Measurements from ENCODE around the gene TENM3.

TENM3 gene

DNA sequence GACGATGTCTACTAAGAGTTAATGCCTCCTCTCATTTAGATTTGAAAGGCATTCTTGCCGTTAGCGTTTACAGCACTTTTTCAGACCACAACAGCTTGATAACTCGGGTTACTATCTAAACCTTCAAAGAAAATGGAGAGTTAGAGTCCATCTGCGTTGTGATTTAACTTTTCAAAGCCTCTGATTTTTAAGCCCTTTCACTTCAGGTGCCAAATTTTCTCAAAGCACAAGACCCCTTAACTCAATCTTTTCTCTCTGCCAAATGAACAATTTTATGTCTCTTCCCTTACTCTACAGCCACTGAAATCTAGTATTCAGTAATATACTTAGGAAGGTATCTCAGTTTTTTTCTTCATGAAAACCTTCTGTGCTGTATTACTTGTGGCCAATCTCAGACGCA is 310.5 kb downstream of the TENM3 start:
- H3K27ac ChIP-seq (ENCODE audit: low read length): peak overlapping the region; percentile 11
- peaks cover 0 to 5% of the 10 kb centered on the region in 2 donors for H3K4me1 ChIP-seq (ENCODE audit: control insufficient read depth in 1 of 2, insufficient read depth in 2 of 2, low read length in 2 of 2)
- no peaks in the 10 kb centered on the region for H3K27me3 ChIP-seq (ENCODE audit: low read depth, low read length)
- no peaks in the 10 kb centered on the region for H3K36me3 ChIP-seq (ENCODE audit: control insufficient read depth in 1 of 2, insufficient read depth in 2 of 2, low read length in 2 of 2)
- peak overlapping the region; percentile 9 to 30 for H3K4me3 ChIP-seq (ENCODE audit: low read depth in 1 of 2, low read length in 2 of 2)
- H3K9me3 ChIP-seq (ENCODE audit: control insufficient read depth in 1 of 2, low read length in 2 of 2): no peaks in the 10 kb centered on the region

DNA sequence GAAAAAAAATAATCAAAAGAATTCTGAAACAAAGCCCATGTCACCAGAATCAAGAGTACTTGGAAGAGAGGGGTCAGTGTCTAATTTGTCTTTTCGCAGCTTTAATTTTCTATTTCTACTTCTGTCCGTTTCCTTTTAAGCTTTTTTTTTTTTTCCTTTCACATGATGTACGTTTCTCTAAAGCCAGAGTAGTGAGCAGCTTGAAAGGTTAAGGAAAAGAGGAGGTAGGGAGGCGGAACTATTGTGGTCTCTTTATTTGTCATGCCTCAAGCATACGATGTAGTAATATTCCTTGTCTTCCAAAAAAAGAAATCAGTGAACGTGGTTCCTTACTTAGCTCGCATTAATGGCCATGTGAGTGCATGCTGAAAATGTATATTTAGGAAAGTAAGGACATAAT is 311.5 kb downstream of the TENM3 start:
- no peaks in the 10 kb centered on the region for H3K36me3 ChIP-seq (ENCODE audit: control insufficient read depth in 1 of 2, insufficient read depth in 2 of 2, low read length in 2 of 2)
- H3K27ac ChIP-seq (ENCODE audit: low read length): no peak overlapping the region
- H3K27me3 ChIP-seq (ENCODE audit: low read depth, low read length): no peaks in the 10 kb centered on the region
- peak overlapping the region; percentile 9 to 30 for H3K4me3 ChIP-seq (ENCODE audit: low read depth in 1 of 2, low read length in 2 of 2)
- peaks cover 0 to 5% of the 10 kb centered on the region in 2 donors for H3K4me1 ChIP-seq (ENCODE audit: control insufficient read depth in 1 of 2, insufficient read depth in 2 of 2, low read length in 2 of 2)
- no peaks in the 10 kb centered on the region for H3K9me3 ChIP-seq (ENCODE audit: control insufficient read depth in 1 of 2, low read length in 2 of 2)

DNA sequence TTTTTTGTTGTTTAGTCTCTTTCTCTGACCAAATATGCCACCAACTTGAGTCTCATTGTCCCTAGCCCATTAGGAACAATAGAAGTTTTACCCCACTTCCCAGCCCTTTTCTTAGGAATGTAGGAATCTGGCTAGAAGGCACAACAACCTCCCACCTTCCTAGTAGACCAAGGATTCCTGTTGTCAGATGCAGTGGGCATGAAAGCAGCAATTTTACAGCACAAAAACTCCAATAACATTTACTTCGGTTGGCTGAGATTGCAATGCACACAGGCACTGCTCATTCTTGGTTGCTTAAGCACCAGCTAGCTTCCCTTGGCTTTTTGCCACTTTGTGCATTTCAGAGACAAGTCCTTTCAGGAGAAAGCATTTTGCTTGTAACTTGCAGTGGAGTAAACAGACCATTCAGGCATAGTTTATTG is 312.8 kb downstream of the TENM3 start:
- Histone ChIP-seq H3K4me3 (ENCODE audit: low read depth in 1 of 2, low read length in 2 of 2) (no peak overlapping the region), H3K4me1 (ENCODE audit: control insufficient read depth in 1 of 2, insufficient read depth in 2 of 2, low read length in 2 of 2) (peaks cover 0 to 5% of the 10 kb centered on the region in 2 donors), H3K9me3 (ENCODE audit: control insufficient read depth in 1 of 2, low read length in 2 of 2) (no peaks in the 10 kb centered on the region), H3K36me3 (ENCODE audit: control insufficient read depth in 1 of 2, insufficient read depth in 2 of 2, low read length in 2 of 2) (no peaks in the 10 kb centered on the region), H3K27me3 (ENCODE audit: low read depth, low read length) (no peaks in the 10 kb centered on the region), H3K27ac (ENCODE audit: low read length) (no peak overlapping the region)

- Histone ChIP-seq H3K4me1 (ENCODE audit: control insufficient read depth in 1 of 2, insufficient read depth in 2 of 2, low read length in 2 of 2) (peaks cover 0 to 5% of the 10 kb centered on the region in 2 donors), H3K27ac (ENCODE audit: low read length) (no peak overlapping the region), H3K36me3 (ENCODE audit: control insufficient read depth in 1 of 2, insufficient read depth in 2 of 2, low read length in 2 of 2) (no peaks in the 10 kb centered on the region), H3K9me3 (ENCODE audit: control insufficient read depth in 1 of 2, low read length in 2 of 2) (no peaks in the 10 kb centered on the region), H3K27me3 (ENCODE audit: low read depth, low read length) (no peaks in the 10 kb centered on the region), H3K4me3 (ENCODE audit: low read depth in 1 of 2, low read length in 2 of 2) (no peak overlapping the region)
These were observed 313.4 kb downstream of the TENM3 start for GRCh38 chr4:182556580-182556979.

DNA sequence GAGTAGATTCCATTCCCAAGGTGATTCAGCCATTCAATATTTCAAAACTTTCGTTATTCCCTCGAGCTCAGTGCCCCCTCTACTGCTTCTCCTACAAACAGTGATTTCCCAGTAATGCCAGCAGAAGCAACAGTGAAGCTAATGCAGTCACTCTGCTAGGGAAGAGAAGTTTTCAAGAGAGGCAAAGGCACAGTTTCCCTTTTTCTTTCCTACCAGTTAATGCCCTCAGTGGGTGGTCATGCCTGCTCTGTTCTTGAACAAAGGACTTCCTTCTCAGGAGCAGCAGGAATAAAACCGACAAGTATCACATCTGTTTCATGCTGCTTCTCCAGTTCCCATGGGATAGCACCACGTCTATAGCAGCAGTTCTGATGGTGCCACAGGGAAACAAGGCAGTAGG is 317.2 kb downstream of the TENM3 start:
- no peak overlapping the region for H3K4me3 ChIP-seq (ENCODE audit: low read depth in 1 of 2, low read length in 2 of 2)
- H3K9me3 ChIP-seq (ENCODE audit: control insufficient read depth in 1 of 2, low read length in 2 of 2): no peaks in the 10 kb centered on the region
- H3K27ac ChIP-seq (ENCODE audit: low read length): no peak overlapping the region
- H3K36me3 ChIP-seq (ENCODE audit: control insufficient read depth in 1 of 2, insufficient read depth in 2 of 2, low read length in 2 of 2): no peaks in the 10 kb centered on the region
- no peaks in the 10 kb centered on the region for H3K27me3 ChIP-seq (ENCODE audit: low read depth, low read length)
- peaks cover 0 to 5% of the 10 kb centered on the region in 2 donors for H3K4me1 ChIP-seq (ENCODE audit: control insufficient read depth in 1 of 2, insufficient read depth in 2 of 2, low read length in 2 of 2)

- no peaks in the 10 kb centered on the region for H3K4me1 ChIP-seq (ENCODE audit: control insufficient read depth in 1 of 2, insufficient read depth in 2 of 2, low read length in 2 of 2)
- no peak overlapping the region for H3K27ac ChIP-seq (ENCODE audit: low read length)
- no peaks in the 10 kb centered on the region for H3K9me3 ChIP-seq (ENCODE audit: control insufficient read depth in 1 of 2, low read length in 2 of 2)
- no peak overlapping the region for H3K4me3 ChIP-seq (ENCODE audit: low read depth in 1 of 2, low read length in 2 of 2)
- no peaks in the 10 kb centered on the region for H3K36me3 ChIP-seq (ENCODE audit: control insufficient read depth in 1 of 2, insufficient read depth in 2 of 2, low read length in 2 of 2)
- no peaks in the 10 kb centered on the region for H3K27me3 ChIP-seq (ENCODE audit: low read depth, low read length)
These were observed 319.1 kb downstream of the TENM3 start for GRCh38 chr4:182562350-182562749.

- Histone ChIP-seq H3K27me3 (ENCODE audit: low read depth, low read length) (no peaks in the 10 kb centered on the region), H3K9me3 (ENCODE audit: control insufficient read depth in 1 of 2, low read length in 2 of 2) (no peaks in the 10 kb centered on the region), H3K4me1 (ENCODE audit: control insufficient read depth in 1 of 2, insufficient read depth in 2 of 2, low read length in 2 of 2) (no peaks in the 10 kb centered on the region), H3K36me3 (ENCODE audit: control insufficient read depth in 1 of 2, insufficient read depth in 2 of 2, low read length in 2 of 2) (no peaks in the 10 kb centered on the region), H3K4me3 (ENCODE audit: low read depth in 1 of 2, low read length in 2 of 2) (no peak overlapping the region), H3K27ac (ENCODE audit: low read length) (no peak overlapping the region)
These were observed 321.6 kb downstream of the TENM3 start for GRCh38 chr4:182564724-182565369.

- H3K4me3 ChIP-seq (ENCODE audit: low read depth in 1 of 2, low read length in 2 of 2): no peak overlapping the region
- H3K9me3 ChIP-seq (ENCODE audit: control insufficient read depth in 1 of 2, low read length in 2 of 2): no peaks in the 10 kb centered on the region
- H3K27ac ChIP-seq (ENCODE audit: low read length): no peak overlapping the region
- H3K27me3 ChIP-seq (ENCODE audit: low read depth, low read length): no peaks in the 10 kb centered on the region
- no peaks in the 10 kb centered on the region for H3K36me3 ChIP-seq (ENCODE audit: control insufficient read depth in 1 of 2, insufficient read depth in 2 of 2, low read length in 2 of 2)
- no peaks in the 10 kb centered on the region for H3K4me1 ChIP-seq (ENCODE audit: control insufficient read depth in 1 of 2, insufficient read depth in 2 of 2, low read length in 2 of 2)
These were observed 323.9 kb downstream of the TENM3 start for GRCh38 chr4:182567119-182567518.

- Histone ChIP-seq H3K4me3 (ENCODE audit: low read depth in 1 of 2, low read length in 2 of 2) (no peak overlapping the region), H3K27ac (ENCODE audit: low read length) (no peak overlapping the region), H3K4me1 (ENCODE audit: control insufficient read depth in 1 of 2, insufficient read depth in 2 of 2, low read length in 2 of 2) (no peaks in the 10 kb centered on the region), H3K27me3 (ENCODE audit: low read depth, low read length) (no peaks in the 10 kb centered on the region), H3K36me3 (ENCODE audit: control insufficient read depth in 1 of 2, insufficient read depth in 2 of 2, low read length in 2 of 2) (no peaks in the 10 kb centered on the region), H3K9me3 (ENCODE audit: control insufficient read depth in 1 of 2, low read length in 2 of 2) (no peaks in the 10 kb centered on the region)
These were observed 326.4 kb downstream of the TENM3 start for GRCh38 chr4:182569561-182569960.

DNA sequence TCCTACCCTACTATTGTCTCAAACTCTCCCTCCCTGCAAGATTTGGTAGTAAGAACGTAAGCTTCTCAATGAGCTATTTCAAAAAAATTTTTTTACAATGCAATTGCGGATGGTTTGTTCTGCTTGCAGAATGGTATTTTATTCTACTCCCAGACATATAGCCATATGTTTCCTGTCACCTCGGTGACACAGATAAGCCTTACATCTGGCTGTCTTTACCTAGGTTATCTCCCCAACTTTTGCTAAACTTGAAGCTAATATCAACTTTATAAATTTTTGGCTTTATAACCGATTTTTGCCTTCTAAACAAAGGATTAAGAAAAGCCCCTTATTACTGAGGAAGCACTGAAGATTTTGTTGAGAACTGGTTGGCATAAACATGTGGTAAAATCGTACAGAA is 331.5 kb downstream of the TENM3 start:
- H3K27ac ChIP-seq (ENCODE audit: low read length): peak overlapping the region; percentile 12

GRCh38 chr4:182575225-182575624 is 332.0 kb downstream of the TENM3 start:
- H3K27ac ChIP-seq (ENCODE audit: low read length): peak overlapping the region; percentile 12
- no peak overlapping the region for H3K4me3 ChIP-seq (ENCODE audit: low read depth in 1 of 2, low read length in 2 of 2)
- H3K27me3 ChIP-seq (ENCODE audit: low read depth, low read length): no peaks in the 10 kb centered on the region
- H3K9me3 ChIP-seq (ENCODE audit: control insufficient read depth in 1 of 2, low read length in 2 of 2): no peaks in the 10 kb centered on the region
- H3K4me1 ChIP-seq (ENCODE audit: control insufficient read depth in 1 of 2, insufficient read depth in 2 of 2, low read length in 2 of 2): no peaks in the 10 kb centered on the region
- H3K36me3 ChIP-seq (ENCODE audit: control insufficient read depth in 1 of 2, insufficient read depth in 2 of 2, low read length in 2 of 2): no peaks in the 10 kb centered on the region

More for the DNA sequence above, 331.5 kb downstream of the TENM3 start:
- no peak overlapping the region for H3K4me3 ChIP-seq (ENCODE audit: low read depth in 1 of 2, low read length in 2 of 2)
- H3K9me3 ChIP-seq (ENCODE audit: control insufficient read depth in 1 of 2, low read length in 2 of 2): no peaks in the 10 kb centered on the region
- no peaks in the 10 kb centered on the region for H3K36me3 ChIP-seq (ENCODE audit: control insufficient read depth in 1 of 2, insufficient read depth in 2 of 2, low read length in 2 of 2)
- H3K4me1 ChIP-seq (ENCODE audit: control insufficient read depth in 1 of 2, insufficient read depth in 2 of 2, low read length in 2 of 2): no peaks in the 10 kb centered on the region
- no peaks in the 10 kb centered on the region for H3K27me3 ChIP-seq (ENCODE audit: low read depth, low read length)

All from muscle layer of duodenum (tissue), 2 donors.